WERI-Rb-1 (cell line): Measurements from ENCODE around the gene RREB1.

Source experiments
- DNase-seq: peaks from one replicate; pipeline ENCODE4 v3.0.0-alpha.2; 2020
- H3K27ac ChIP-seq: fragments of 250-450 bp; sonication (Bioruptor Pico); 2 replicates; pipeline ENCODE4 v1.5.1; 2020; ENCODE audit warnings: mild to moderate bottlenecking, moderate library complexity
- H3K27me3 ChIP-seq: fragments of 250-450 bp; sonication (Bioruptor Pico); 2 replicates; pipeline ENCODE4 v1.5.1; 2021; ENCODE audit warnings: mild to moderate bottlenecking, low read depth, moderate library complexity; ENCODE audit not compliant: insufficient read depth, severe bottlenecking
- H3K36me3 ChIP-seq: fragments of 250-450 bp; sonication (Bioruptor Pico); 2 replicates; pipeline ENCODE4 v1.5.1; 2020; ENCODE audit warnings: mild to moderate bottlenecking, moderate library complexity
- H3K4me3 ChIP-seq: 2 replicates; pipeline ENCODE4 v1.5.1; 2011; ENCODE audit warnings: low read depth, mild to moderate bottlenecking, control low read depth, low read length
- H3K9me3 ChIP-seq: fragments of 250-450 bp; sonication (Bioruptor Pico); 2 replicates; pipeline ENCODE4 v1.5.1; 2021; ENCODE audit warnings: mild to moderate bottlenecking, moderate library complexity; ENCODE audit not compliant: severe bottlenecking
- TF ChIP-seq, protein P1 (sequence below): IDR thresholded peaks from 2 replicates; pipeline ENCODE4 v1.5.1; 2011; ENCODE audit warnings: low read depth, mild to moderate bottlenecking, control low read depth, inconsistent platforms, low read length

Gene RREB1

DNA sequence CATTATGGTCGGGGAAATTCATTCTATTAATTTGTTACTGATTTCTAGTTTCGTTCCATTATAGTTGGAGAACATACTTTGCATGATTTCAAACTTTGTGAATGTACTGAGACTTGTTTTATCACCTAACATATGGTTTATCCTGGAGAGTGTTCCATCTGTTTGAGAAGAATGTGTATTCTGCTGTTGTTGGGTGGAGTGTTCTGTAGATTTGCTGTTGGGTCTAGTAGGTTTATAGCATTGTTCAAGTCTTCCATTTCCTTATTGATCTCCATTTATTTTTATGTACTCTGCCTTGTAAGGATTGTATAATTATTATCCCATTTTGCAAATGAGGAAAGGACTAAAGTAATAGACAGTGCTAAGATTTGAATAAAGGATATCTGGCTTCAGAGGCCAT, 85.4 kb downstream of the RREB1 start:
- no peak for DNase-seq
- H3K27me3 ChIP-seq = no peaks in the 10 kb centered on the region
- TF ChIP-seq, protein P1, sequence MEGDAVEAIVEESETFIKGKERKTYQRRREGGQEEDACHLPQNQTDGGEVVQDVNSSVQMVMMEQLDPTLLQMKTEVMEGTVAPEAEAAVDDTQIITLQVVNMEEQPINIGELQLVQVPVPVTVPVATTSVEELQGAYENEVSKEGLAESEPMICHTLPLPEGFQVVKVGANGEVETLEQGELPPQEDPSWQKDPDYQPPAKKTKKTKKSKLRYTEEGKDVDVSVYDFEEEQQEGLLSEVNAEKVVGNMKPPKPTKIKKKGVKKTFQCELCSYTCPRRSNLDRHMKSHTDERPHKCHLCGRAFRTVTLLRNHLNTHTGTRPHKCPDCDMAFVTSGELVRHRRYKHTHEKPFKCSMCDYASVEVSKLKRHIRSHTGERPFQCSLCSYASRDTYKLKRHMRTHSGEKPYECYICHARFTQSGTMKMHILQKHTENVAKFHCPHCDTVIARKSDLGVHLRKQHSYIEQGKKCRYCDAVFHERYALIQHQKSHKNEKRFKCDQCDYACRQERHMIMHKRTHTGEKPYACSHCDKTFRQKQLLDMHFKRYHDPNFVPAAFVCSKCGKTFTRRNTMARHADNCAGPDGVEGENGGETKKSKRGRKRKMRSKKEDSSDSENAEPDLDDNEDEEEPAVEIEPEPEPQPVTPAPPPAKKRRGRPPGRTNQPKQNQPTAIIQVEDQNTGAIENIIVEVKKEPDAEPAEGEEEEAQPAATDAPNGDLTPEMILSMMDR = no peak
- H3K27ac ChIP-seq = no peak overlapping the region
- peaks cover 74% of the 10 kb centered on the region for H3K36me3 ChIP-seq
- no peak overlapping the region for H3K4me3 ChIP-seq
- no peaks in the 10 kb centered on the region for H3K9me3 ChIP-seq

- Histone ChIP-seq H3K9me3 (no peaks in the 10 kb centered on the region), H3K36me3 (peaks cover 65% of the 10 kb centered on the region)
These were observed 86.9 kb downstream of the RREB1 start for GRCh38 chr6:7194657-7195056.

GRCh38 chr6:7195339-7196018, 87.7 kb downstream of the RREB1 start:
- Histone ChIP-seq H3K4me3 (no peak overlapping the region), H3K27ac (no peak overlapping the region)
- DNase-seq = no peak

More at GRCh38 chr6:7194657-7195056, 86.9 kb downstream of the RREB1 start:
- Histone ChIP-seq H3K4me3 (no peak overlapping the region), H3K27me3 (no peaks in the 10 kb centered on the region), H3K27ac (no peak overlapping the region)
- TF ChIP-seq, protein P1 = no peak
- no peak for DNase-seq

DNA sequence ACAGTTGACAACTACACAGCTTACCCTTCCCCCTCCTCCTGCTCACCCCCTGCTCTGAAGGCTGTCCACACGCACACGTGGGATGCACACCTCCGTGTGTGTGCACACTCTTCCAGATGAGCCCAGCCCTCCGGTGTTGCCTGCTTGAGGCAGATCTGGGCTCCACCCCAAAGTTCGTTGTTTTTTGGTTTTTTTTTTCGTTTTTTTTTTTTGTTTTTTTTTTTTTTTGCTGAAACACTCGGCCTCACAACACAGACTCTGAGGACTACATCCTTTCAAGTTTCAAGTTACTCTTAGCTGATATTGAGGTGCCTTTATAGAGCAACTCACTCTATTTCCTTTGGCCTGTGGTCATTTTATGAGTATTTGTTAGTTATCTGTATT, 88.2 kb downstream of the RREB1 start:
- Histone ChIP-seq H3K27ac (no peak overlapping the region), H3K4me3 (no peak overlapping the region), H3K9me3 (no peaks in the 10 kb centered on the region), H3K36me3 (peaks cover 59% of the 10 kb centered on the region), H3K27me3 (no peaks in the 10 kb centered on the region)
- no peak for DNase-seq
- TF ChIP-seq, protein P1 = no peak

More at GRCh38 chr6:7195339-7196018, 87.7 kb downstream of the RREB1 start:
- Histone ChIP-seq H3K9me3 (no peaks in the 10 kb centered on the region), H3K36me3 (peaks cover 59% of the 10 kb centered on the region), H3K27me3 (no peaks in the 10 kb centered on the region)
- TF ChIP-seq, protein P1 = no peak

DNA sequence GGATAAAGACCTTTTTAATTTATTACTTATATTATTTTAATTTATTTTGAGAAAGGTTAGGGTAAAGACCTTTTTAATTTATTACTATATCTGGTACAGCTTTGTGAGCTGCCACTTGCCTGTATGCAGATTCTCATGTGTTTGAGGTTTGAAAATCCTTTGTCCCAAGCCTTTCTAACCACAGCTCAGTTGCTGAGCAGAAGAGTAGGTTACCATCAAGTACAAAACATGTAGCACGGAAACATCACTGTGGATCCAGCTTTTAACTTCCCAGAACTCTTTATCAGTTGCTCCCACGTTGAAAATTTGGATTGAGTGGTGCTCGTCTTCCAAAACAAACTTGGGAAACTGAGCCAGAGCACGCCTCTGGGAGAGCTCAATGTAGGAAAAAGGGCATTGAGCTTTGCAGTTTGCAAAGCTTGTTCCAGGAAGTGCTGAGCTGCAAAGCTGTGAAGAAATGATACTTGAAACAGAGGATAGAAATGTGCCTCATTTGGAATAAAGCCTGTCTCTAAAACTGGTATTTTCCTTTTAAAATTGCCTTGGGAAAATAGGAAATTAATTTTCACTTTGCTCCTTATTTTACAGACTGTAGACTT, 89.0 kb downstream of the RREB1 start:
- H3K36me3 ChIP-seq = peaks cover 54% of the 10 kb centered on the region
- no peak overlapping the region for H3K27ac ChIP-seq
- TF ChIP-seq, protein P1 = no peak
- H3K27me3 ChIP-seq = no peaks in the 10 kb centered on the region
- no peak for DNase-seq
- H3K9me3 ChIP-seq = no peaks in the 10 kb centered on the region
- H3K4me3 ChIP-seq = no peak overlapping the region

GRCh38 chr6:7197747-7198146, 90.0 kb downstream of the RREB1 start:
- Histone ChIP-seq H3K9me3 (no peaks in the 10 kb centered on the region), H3K27ac (no peak overlapping the region), H3K27me3 (no peaks in the 10 kb centered on the region), H3K4me3 (no peak overlapping the region), H3K36me3 (peaks cover 59% of the 10 kb centered on the region)
- TF ChIP-seq, protein P1 = no peak
- no peak for DNase-seq
